ENCODE measurements around the gene GPBP1. TPM values are rescaled to one million over a fixed set of nuclear protein-coding genes. Genes with fewer than 3 reads are reported as not detected.
A peak's percentile ranks its signal among the peaks of the same experiment; 100 is the strongest.

Gene GPBP1
- total and polyA plus RNA-seq, 2 experiments from 2014 or later = 105 to 109 TPM

GRCh38 chr5:57215629-57216195, 41.9 kb downstream of the GPBP1 start:
- Histone ChIP-seq H3K4me3 (no peak overlapping the region), H3K36me3 (ENCODE audit: insufficient read depth) (peaks cover 13% of the 10 kb centered on the region), H3K4me2 (no peak overlapping the region), H4K20me1 (replicated peaks; ENCODE audit: insufficient read depth) (peaks cover 64% of the 10 kb centered on the region), H3F3A (replicated peaks; ENCODE audit: low read depth) (no peaks in the 10 kb centered on the region), H3K27ac (ENCODE audit: low read depth) (no peak overlapping the region), H3K9me2 (ENCODE audit: insufficient read depth) (no peaks in the 10 kb centered on the region), H3K27me3 (ENCODE audit: insufficient read depth) (no peaks in the 10 kb centered on the region), H2AFZ (no peak overlapping the region), H3K4me1 (ENCODE audit: insufficient read depth) (peaks cover 16% of the 10 kb centered on the region), H3K79me2 (replicated peaks; ENCODE audit: insufficient read depth) (peaks cover 100% of the 10 kb centered on the region)
- ATAC-seq = no peak
- Mint-ChIP-seq H3K9me3 (no peaks in the 10 kb centered on the region), H3K4me3 (no peak overlapping the region), H3K36me3 (ENCODE audit: low read depth) (peaks cover 41% of the 10 kb centered on the region), H3K4me1 (peaks cover 19% of the 10 kb centered on the region; the same call in 2 of the 3 replicates), H3K27me3 (ENCODE audit: insufficient read depth, low read depth, poor library complexity) (peaks cover 6% of the 10 kb centered on the region), H3K27ac (peak overlapping the region; percentile 92)
- TF ChIP-seq POLR2AphosphoS5 (IDR thresholded peaks at IDR 0.05; ENCODE audit: low read depth) (no peak), CTCF (conservative IDR thresholded peaks at IDR 0.05; ENCODE audit: low read depth in 2 of 2) (no peak), ZNF462 (CRISPR knock-in tag; IDR thresholded peaks at IDR 0.05) (no peak), STAT1 (IDR thresholded peaks at IDR 0.05; ENCODE audit: unreplicated experiment) (no peak), ZNF114 (CRISPR knock-in tag; IDR thresholded peaks at IDR 0.05) (no peak), ETS1 (IDR thresholded peaks at IDR 0.05) (no peak), ZNF331 (CRISPR knock-in tag; IDR thresholded peaks at IDR 0.05; ENCODE audit: low read depth) (no peak), REST (IDR thresholded peaks at IDR 0.05; ENCODE audit: unreplicated experiment) (no peak), NANOG (IDR thresholded peaks at IDR 0.05; ENCODE audit: borderline replicate concordance) (no peak), EZH2 (IDR thresholded peaks at IDR 0.05; ENCODE audit: low read depth, unreplicated experiment) (no peak), EZH2phosphoT487 (IDR thresholded peaks at IDR 0.05; ENCODE audit: unreplicated experiment) (no peak), JUNB (IDR thresholded peaks at IDR 0.05; ENCODE audit: unreplicated experiment) (no peak), CREB1 (CRISPR knock-in tag; IDR thresholded peaks at IDR 0.05; ENCODE audit: low read depth) (no peak)
- no peak for DNase-seq (ENCODE audit: low spot score)

All from GM23338 (cell line).